H1 (cell line): ENCODE measurements around the gene FRZB.

ENCODE experiments used
- CEBPB ChIP-seq: IDR thresholded peaks from 2 replicates; pipeline ENCODE4 v1.6.1; 2012; ENCODE audit warnings: low read depth, low read length
- CTCF ChIP-seq, 3 experiments: IDR thresholded peaks; 1 replicate in 2 of 3; 2 replicates in 1 of 3; pipeline versions ENCODE4 v1.5.1 to v1.6.1; 2011; ENCODE audit warnings: low read length in 3 of 3, mild to moderate bottlenecking in 3 of 3, inconsistent platforms in 2 of 3, low read depth in 1 of 3, moderate library complexity in 1 of 3; ENCODE audit not compliant: insufficient read depth in 1 of 3; ENCODE audit errors: control extremely low read depth in 1 of 3
- POLR2A ChIP-seq, 2 experiments: IDR thresholded peaks; 1 replicate in 1 of 2; 2 replicates in 1 of 2; pipeline ENCODE4 v1.6.1; 2011; ENCODE audit warnings: low read depth in 2 of 2, low read length in 2 of 2, mild to moderate bottlenecking in 2 of 2; ENCODE audit errors: control extremely low read depth in 1 of 2
- RAD21 ChIP-seq, 2 experiments: IDR thresholded peaks in 1 of 2; conservative IDR thresholded peaks in 1 of 2; 2 replicates each; pipeline ENCODE4 v1.6.1; 2011; ENCODE audit warnings: low read depth in 2 of 2, low read length in 2 of 2, improper control_type of control experiment in 1 of 2, inconsistent platforms in 1 of 2, mild to moderate bottlenecking in 1 of 2, moderate library complexity in 1 of 2
- RBBP5 ChIP-seq: IDR thresholded peaks from 2 replicates; pipeline ENCODE4 v1.7.1; 2012; ENCODE audit warnings: low read depth, mild to moderate bottlenecking, inconsistent platforms, low read length, moderate library complexity, borderline replicate concordance
- SAP30 ChIP-seq: fragments of 300-600 bp; sonication (generic); IDR thresholded peaks from 2 replicates; pipeline ENCODE4 v1.7.1; 2012; ENCODE audit warnings: low read length, moderate library complexity, mild to moderate bottlenecking, inconsistent platforms; ENCODE audit not compliant: insufficient read depth, insufficient replicate concordance
- TAF1 ChIP-seq: IDR thresholded peaks from 2 replicates; pipeline ENCODE4 v1.6.1; 2011; ENCODE audit warnings: mild to moderate bottlenecking, low read depth, low read length
- TCF12 ChIP-seq: IDR thresholded peaks from 2 replicates; pipeline ENCODE4 v1.6.1; 2011; ENCODE audit warnings: low read depth, mild to moderate bottlenecking, low read length
- TEAD4 ChIP-seq: IDR thresholded peaks from 2 replicates; pipeline ENCODE4 v1.6.1; 2012; ENCODE audit warnings: low read depth, low read length, inconsistent platforms, mixed read lengths

GRCh38 chr2:182824056-182824766, 42.2 kb downstream of the FRZB start:
- no peak for TF ChIP-seq TCF12
- TF ChIP-seq CTCF (IDR thresholded peaks at IDR 0.05; ENCODE audit: control extremely low read depth in 1 of 3, insufficient read depth in 1 of 3, low read depth in 1 of 3, low read length in 3 of 3) = no peak
- TF ChIP-seq POLR2A (IDR thresholded peaks at IDR 0.05; ENCODE audit: control extremely low read depth in 1 of 2, low read depth in 2 of 2, low read length in 2 of 2) = no peak
- TF ChIP-seq RAD21 (IDR thresholded peaks at IDR 0.05 in 1 of 2, conservative IDR thresholded peaks at IDR 0.05 in 1 of 2; ENCODE audit: low read depth in 2 of 2, low read length in 2 of 2) = no peak
- TF ChIP-seq RBBP5 = no peak
- TF ChIP-seq SAP30 = no peak
- no peak for TF ChIP-seq TEAD4
- TF ChIP-seq CEBPB = no peak
- no peak for TF ChIP-seq TAF1
